HFF-Myc (cell line): ENCODE measurements around the gene LSM14B.
A peak's percentile ranks its signal among the peaks of the same experiment; 100 is the strongest.

ENCODE experiments used
- DNase-seq: peaks from one replicate; pipeline ENCODE4 v3.0.0-alpha.2; 2011; ENCODE audit warnings: low read depth; ENCODE audit errors: extremely low read depth
- H3K4me3 ChIP-seq: replicated peaks from 2 replicates; pipeline ENCODE4 v1.5.1; 2011; ENCODE audit warnings: low read depth, mild to moderate bottlenecking, control low read depth, low read length
- CTCF ChIP-seq: IDR thresholded peaks from 2 replicates; pipeline ENCODE4 v1.5.1; 2012; ENCODE audit warnings: mild to moderate bottlenecking, low read depth, low read length, control low read depth; ENCODE audit errors: missing control alignments

Gene LSM14B

GRCh38 chr20:62087227-62087626 is 35.0 kb upstream of the LSM14B start:
- no peak overlapping the region for H3K4me3 ChIP-seq
- TF ChIP-seq CTCF: no peak
- no peak for DNase-seq

- TF ChIP-seq CTCF: no peak
- DNase-seq: no peak
- no peak overlapping the region for H3K4me3 ChIP-seq
Measured at GRCh38 chr20:62087632-62088031, 34.6 kb upstream of the LSM14B start.

GRCh38 chr20:62088258-62089127 is 33.8 kb upstream of the LSM14B start:
- peak; percentile 81 for DNase-seq
- TF ChIP-seq CTCF: no peak
- H3K4me3 ChIP-seq: no peak overlapping the region

- DNase-seq: no peak
- TF ChIP-seq CTCF: no peak
- H3K4me3 ChIP-seq: no peak overlapping the region
Measured at GRCh38 chr20:62089393-62089792, 32.9 kb upstream of the LSM14B start.

- no peak for DNase-seq
Measured at GRCh38 chr20:62096421-62097380, 25.6 kb upstream of the LSM14B start.

More at GRCh38 chr20:62096421-62097380, 25.6 kb upstream of the LSM14B start:
- H3K4me3 ChIP-seq: no peak overlapping the region
- no peak for TF ChIP-seq CTCF
